ENCODE measurements around the gene ACBD3.
"Not testable (repeated sequence)": the region's sequence is repeated elsewhere in the genome, so short reads cannot be mapped to it uniquely, and the experiment has no call there.

ACBD3 gene

GRCh38 chr1:226186124-226187018 lies at the start of gene ACBD3:
Gene ACBD3 (minus strand): TSS chr1:226186741. CDS start chr1:226186675, 66 bp downstream.
- DNase-seq = peak in 50 of 51 donors; percentile 40 to 89 (median 79)

GRCh38 chr1:226233806-226234205 lies 47.3 kb upstream of the ACBD3 start:
- no peak for DNase-seq

DNA sequence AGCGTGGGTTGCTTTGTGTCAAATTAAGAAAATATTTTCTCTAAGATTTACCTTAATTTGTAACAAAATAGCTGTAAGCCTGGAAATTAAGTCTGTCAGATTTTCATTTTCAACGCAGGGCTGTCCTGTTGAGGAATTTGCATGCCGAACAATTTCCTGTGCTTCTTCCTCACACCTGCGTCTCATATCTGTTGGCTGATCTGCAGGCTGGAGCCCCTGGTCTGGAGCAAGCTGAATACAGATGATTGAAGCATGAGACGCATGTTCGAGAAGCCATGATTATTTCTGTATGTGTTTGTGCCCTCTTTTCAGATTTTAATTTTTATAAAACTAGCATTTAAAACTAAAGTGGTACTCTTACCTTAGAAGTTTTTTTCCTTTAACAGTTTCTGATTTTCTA lies 46.8 kb upstream of the ACBD3 start:
- no peak for DNase-seq

DNA sequence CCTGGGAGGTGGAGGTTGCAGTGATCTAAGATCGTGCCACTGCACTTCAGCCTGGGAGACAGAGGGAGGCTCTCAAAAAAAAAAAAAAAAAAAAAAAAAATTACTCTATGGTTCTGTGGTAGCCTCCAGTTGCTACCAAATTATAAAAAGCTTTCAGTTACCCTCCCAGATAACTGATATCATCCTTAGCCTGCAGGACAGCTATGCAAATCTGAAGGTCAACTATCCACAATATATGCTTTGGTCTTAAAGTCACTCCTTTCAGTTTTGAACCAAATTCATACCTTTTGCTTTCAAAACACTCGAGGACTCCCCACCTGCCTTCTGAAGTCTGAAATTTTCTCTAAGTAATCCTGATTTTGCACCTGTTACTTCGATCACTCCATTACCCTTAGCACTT lies 40.1 kb upstream of the ACBD3 start:
- no peak for DNase-seq

DNA sequence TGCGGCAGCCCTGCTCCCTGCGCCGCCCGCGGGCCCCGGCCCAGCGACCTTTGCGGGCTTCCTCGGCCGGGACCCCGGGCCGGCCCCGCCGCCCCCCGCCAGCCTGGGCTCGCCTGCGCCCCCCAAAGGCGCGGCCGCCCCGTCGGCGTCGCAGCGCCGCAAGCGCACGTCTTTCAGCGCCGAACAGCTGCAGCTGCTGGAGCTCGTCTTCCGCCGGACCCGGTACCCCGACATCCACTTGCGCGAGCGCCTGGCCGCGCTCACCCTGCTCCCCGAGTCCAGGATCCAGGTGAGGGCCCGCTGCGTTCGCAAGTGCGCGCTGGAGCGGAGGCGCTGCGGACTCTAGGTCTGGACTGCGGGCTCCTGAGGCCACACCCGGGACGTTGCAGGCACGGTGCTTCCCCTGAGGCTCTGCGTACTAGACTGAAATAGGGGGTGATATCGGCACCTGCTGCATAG lies 37.3 kb upstream of the ACBD3 start:
- DNase-seq = no peak

DNA sequence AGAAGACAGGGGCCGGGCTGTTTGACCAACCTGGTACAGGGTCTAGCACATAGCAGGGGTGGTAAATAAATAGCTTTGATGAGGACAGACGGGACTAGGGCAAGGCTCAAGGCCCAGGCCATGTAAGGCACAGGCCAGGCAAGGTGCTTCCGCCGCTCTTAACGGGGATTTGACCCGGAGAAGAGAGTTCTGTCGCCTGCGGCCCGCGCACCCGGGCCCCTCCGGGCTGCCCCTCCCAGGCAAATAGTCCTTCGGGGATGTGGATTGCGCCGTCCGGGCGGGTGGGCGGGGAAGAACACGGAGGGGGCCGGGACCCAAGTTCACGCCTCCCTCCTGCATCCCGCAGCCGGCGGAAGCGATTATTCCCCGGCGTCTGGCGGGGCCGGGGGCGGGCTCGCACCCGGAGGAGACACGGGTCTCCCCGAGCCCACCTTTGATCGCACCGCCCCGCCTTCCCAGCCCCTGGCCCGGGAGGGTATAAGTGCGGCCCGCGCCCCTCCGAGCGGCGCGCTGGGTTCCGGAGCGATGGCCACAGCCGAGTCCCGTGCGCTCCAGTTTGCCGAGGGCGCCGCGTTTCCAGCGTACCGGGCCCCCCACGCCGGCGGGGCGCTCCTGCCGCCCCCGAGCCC lies 36.7 kb upstream of the ACBD3 start, which contains the start of gene MIXL1:
TSS of gene MIXL1 (plus strand) at position 508 of the 629 bp plus-strand sequence. CDS start at position 526, 18 bp downstream.
- no peak for DNase-seq

DNA sequence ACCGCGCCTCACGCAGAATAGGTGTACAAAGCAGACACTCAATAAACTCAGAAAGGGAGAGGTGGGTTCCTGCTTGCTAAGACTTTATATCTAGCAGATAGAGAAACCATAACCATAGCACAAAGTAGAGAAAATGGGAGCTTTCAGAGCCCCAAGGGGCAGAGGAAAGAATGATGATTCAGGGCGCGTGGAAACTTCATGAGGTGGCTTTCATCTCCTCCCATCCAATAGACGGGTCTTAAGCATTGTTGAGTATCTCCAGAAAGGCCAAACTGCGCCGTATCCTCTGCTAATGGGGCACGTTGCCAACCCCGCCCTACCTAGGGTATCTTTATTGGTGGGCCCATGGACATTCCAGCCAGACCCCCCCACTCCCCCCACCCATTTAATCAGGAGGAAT lies 36.1 kb upstream of the ACBD3 start:
- DNase-seq = no peak

GRCh38 chr1:226220473-226221189 lies 34.1 kb upstream of the ACBD3 start:
- DNase-seq = no peak

DNA sequence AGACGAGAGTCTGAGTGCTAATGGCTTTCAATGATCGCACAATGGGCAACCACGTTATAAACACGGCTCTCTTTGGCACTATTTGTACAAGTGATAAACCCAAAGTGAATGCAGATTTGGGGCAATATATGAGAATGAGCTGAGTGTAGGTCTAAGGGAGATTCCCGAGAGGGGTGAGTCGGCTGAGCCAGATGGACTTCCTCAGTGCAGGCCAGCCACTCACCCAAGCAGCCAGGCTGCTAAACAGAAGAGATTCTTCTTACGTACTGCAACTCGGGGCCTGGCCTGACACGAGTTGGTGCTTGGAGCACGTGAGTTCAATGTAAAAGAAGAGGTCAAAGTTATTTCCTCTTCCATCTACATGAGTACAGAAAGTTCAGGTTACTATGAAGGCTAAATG lies 30.7 kb upstream of the ACBD3 start:
- no peak for DNase-seq

DNA sequence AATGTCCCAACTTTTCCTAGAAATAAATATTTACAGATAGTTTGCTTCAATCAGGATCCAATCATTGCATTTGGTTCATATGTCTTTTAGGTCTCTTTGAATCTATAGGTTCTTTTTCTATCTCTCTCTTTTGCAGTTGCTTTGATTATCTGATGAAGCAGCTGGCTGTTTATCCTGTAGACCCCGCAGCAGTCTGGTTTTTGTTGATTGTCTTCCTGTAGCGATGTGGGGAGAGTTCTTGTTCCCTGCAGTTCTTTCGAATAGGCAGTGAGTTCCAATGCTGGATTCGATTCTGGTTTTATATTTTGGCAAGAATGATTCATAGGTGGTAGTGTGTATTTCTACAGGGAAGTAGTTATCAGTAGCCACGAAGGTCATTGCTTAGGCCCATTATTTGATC lies 29.5 kb upstream of the ACBD3 start:
- DNase-seq = no peak

DNA sequence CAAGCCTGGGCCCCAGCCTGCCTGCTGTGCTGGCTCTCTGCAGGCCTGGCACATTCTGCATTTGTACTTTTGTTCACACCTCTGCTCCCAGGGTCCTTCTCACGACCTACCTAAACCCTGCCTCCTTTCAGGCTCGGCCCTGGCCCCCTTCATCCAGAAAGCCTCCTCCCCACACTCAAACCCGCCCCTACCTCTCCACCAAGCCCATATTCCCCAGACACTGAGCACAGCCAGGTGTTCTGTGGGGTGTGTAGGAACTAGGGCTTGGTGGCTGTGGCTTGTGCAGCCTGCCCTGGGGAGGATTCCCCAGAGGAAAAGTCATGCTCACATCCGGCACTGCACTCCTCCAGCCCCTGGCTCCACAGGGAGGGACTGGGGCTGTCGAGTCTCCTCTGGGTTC lies 28.7 kb upstream of the ACBD3 start:
- no peak for DNase-seq

DNA sequence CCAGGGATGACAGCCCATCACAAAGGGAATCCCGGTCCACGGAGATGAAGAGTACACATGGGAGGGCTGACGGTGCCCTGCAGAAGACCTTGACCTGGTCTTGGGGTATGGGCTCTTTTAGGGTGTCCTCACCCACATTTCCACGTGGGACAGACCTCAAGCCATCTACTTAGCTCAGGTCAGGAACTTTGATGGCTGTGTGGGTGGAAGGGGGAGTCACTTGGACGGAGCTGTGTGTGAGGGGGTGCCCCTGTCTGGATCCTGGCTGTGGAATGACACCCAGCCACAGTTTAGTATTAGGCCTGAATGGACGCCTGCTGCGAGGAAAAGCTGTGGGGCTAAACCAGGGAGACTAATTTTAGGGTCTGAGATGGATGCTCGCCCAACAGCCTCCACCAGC lies 26.0 kb upstream of the ACBD3 start:
- no peak for DNase-seq

GRCh38 chr1:226211181-226211821 lies 24.8 kb upstream of the ACBD3 start:
- DNase-seq = no peak

GRCh38 chr1:226210571-226211176 lies 24.1 kb upstream of the ACBD3 start:
- no peak for DNase-seq

GRCh38 chr1:226209307-226210059 lies 22.9 kb upstream of the ACBD3 start:
- DNase-seq = no peak

DNA sequence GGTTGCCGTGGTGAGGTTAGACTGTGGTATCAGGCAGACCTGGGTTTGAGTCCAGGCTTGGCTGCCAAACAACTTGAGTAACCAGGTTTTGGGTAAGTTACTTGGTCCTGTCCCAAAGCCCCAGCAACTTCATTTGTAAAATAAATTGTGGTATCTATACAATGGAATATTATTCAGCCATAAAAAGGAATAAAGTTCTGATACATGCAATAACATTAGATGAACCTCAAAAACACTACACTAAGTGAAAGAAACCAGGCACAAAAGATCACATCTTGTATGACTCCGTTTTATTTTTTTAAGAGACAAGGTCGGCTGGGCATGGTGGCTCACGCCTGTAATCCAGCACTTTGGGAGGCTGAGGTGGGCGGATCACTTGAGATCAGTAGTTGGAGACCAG lies 20.5 kb upstream of the ACBD3 start:
- no peak for DNase-seq

DNA sequence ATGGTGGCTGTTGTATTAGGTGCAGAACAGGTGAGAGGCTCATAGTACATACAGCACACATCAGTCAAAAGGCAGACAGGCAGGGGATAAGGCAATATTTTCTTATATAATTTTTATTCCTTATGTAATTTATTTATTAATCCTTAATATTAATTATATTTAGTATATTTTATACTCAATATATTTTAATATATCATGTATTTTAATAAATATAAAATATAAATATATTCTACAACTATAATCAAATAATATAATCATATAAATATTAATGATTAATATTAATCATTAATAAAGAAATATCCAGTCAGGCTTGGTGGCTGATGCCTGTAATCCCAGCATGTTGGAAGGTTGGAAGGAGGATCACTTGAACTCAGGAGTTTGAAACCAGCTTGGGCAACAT lies 17.7 kb upstream of the ACBD3 start:
- DNase-seq = no peak

- no peak for DNase-seq
Observed at GRCh38 chr1:226203655-226204054, 17.1 kb upstream of the ACBD3 start.

DNA sequence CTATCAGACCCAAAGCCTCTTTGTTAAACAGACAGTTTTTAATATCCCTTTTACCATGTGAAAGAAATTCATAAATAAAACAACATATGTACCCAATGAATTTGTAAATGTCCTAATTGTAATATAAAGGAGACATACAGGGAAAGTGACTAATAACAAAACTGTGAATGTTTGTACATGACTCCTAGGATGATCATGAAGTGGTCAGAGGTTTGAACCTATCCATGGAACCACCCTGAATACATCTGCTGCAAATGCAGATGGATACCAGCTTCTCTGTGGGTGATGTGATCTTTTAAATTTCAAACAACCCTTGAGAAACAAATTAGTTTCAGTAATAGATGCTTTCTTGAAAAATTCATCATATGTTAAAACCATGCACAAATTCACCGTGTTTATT lies 16.7 kb upstream of the ACBD3 start:
- DNase-seq = no peak

DNA sequence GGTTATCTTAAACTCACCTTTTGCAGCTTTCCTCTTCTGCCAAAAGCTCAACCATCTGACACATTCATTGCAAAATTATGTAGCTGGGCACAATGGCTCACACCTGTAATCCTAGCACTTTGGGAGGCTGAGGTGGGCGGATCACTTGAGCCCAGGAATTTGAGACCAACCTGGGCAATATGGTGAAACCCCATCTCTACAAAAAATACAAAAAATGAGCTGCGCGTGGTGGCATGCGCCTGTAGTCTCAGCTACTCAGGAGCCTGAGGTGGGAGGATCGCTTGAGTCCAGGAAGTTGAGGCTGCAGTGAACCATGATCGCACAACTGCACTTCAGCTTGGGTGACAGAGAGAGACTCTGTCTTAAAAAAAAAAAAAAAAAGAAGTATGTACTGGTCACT lies 16.1 kb upstream of the ACBD3 start:
- not testable (repeated sequence) for DNase-seq
